Stimulated activated CD4-positive, alpha-beta T cell treated with anti-CD3 and anti-CD28 coated beads, Interleukin-15, amount 100 ng/mL, for 24 hours (primary cell): ENCODE results near the gene MED15.

Experiments
- DNase-seq: peaks from one replicate; pipeline ENCODE4 v3.0.0-alpha.2; 2020

The MED15 gene

GRCh38 chr22:20573833-20574615, 66.6 kb downstream of the MED15 start:
- no peak for DNase-seq

GRCh38 chr22:20574920-20575353, 67.5 kb downstream of the MED15 start:
- DNase-seq: no peak

GRCh38 chr22:20575724-20576444, 68.5 kb downstream of the MED15 start:
- DNase-seq: no peak

- DNase-seq: no peak
These were observed 69.0 kb downstream of the MED15 start for GRCh38 chr22:20576445-20576816.

GRCh38 chr22:20577045-20577444, 69.6 kb downstream of the MED15 start:
- DNase-seq: no peak

GRCh38 chr22:20577549-20577975, 70.2 kb downstream of the MED15 start:
- no peak for DNase-seq

- no peak for DNase-seq
These were observed 70.8 kb downstream of the MED15 start for GRCh38 chr22:20578192-20578591.

GRCh38 chr22:20578707-20579106, 71.3 kb downstream of the MED15 start:
- DNase-seq: no peak

GRCh38 chr22:20579273-20580120, 72.1 kb downstream of the MED15 start:
- no peak for DNase-seq

GRCh38 chr22:20580179-20580578, 72.8 kb downstream of the MED15 start:
- DNase-seq: no peak

GRCh38 chr22:20580611-20581502, 73.4 kb downstream of the MED15 start:
- DNase-seq: no peak

- no peak for DNase-seq
These were observed 74.2 kb downstream of the MED15 start for GRCh38 chr22:20581503-20582170.

GRCh38 chr22:20582171-20582511, 74.7 kb downstream of the MED15 start:
- DNase-seq: no peak

GRCh38 chr22:20582520-20583361, 75.3 kb downstream of the MED15 start:
- DNase-seq: no peak

- no peak for DNase-seq
These were observed 76.1 kb downstream of the MED15 start for GRCh38 chr22:20583471-20583922.

- no peak for DNase-seq
These were observed 76.8 kb downstream of the MED15 start for GRCh38 chr22:20584029-20584871.

- DNase-seq: no peak
These were observed 77.6 kb downstream of the MED15 start for GRCh38 chr22:20584872-20585638.

GRCh38 chr22:20585639-20586402, 78.4 kb downstream of the MED15 start:
- no peak for DNase-seq
